A549 (cell line): Measurements from ENCODE around the gene LOXL4. TPM values are rescaled to one million over a fixed set of nuclear protein-coding genes. Genes with fewer than 3 reads are reported as not detected.
A peak's percentile ranks its signal among the peaks of the same experiment; 100 is the strongest.

Source experiments
- ATAC-seq, 2 experiments: fragments of 200-7000 bp in 1 of 2; fragments of >200 bp in 1 of 2; cut with Nextera tagmentation in 1 of 2; cut with Tn5 transposase in 1 of 2; 3 replicates each; pipeline versions ENCODE4 v1.8.0 to v1.9.1; 2018 to 2020; ENCODE audit warnings: mild to moderate bottlenecking in 1 of 2, moderate library complexity in 1 of 2
- CTCF ChIA-PET: fragments of 300-600 bp; sonication (Branson Sonifier 250); formaldehyde crosslinking; extraction: SDS; loops from one replicate; lab custom pipeline; 2021; ENCODE audit warnings: antibody characterized with exemption, inconsistent platforms; lab: Yijun Ruan, JAX
- POLR2A ChIA-PET: fragments of 350-600 bp; formaldehyde crosslinking; extraction: SDS; loops from one replicate; lab custom pipeline; 2021; ENCODE audit warnings: antibody characterized with exemption, inconsistent platforms; lab: Yijun Ruan, JAX
- DNase-seq, 2 experiments: peaks; one replicate each; pipeline versions ENCODE4 v3.0.0 to v3.0.0-alpha.2; 2011 to 2016; ENCODE audit warnings: low read depth in 1 of 2, low spot score in 1 of 2
- FAIRE-seq: peaks from 2 replicates; lab custom pipeline; 2011; peaks lifted over from hg19 to GRCh38; lab: Jason Lieb, UNC
- H3K27ac ChIP-seq, 2 experiments: fragments of >200 bp; sonication (Bioruptor Twin); formaldehyde crosslinking; 3 replicates each; pipeline ENCODE4 v1.5.1; 2016 to 2017
- H3K4me1 ChIP-seq: fragments of >200 bp; sonication (Bioruptor Twin); formaldehyde crosslinking; 3 replicates; pipeline ENCODE4 v1.6.1; 2016
- H3K4me2 ChIP-seq: fragments of >200 bp; sonication (Bioruptor Twin); formaldehyde crosslinking; 3 replicates; pipeline ENCODE4 v1.6.1; 2016
- H3K4me3 ChIP-seq: fragments of >200 bp; sonication (Bioruptor Twin); formaldehyde crosslinking; 3 replicates; pipeline ENCODE4 v1.5.1; 2016
- H3K9me3 ChIP-seq: fragments of >200 bp; sonication (Bioruptor Twin); formaldehyde crosslinking; 3 replicates; pipeline ENCODE4 v1.6.1; 2016
- ATOH8 ChIP-seq: fragments of 250-450 bp; sonication (Bioruptor Pico); IDR thresholded peaks from 2 replicates; pipeline ENCODE4 v1.5.0; 2020; ENCODE audit warnings: low read depth, mild to moderate bottlenecking, moderate library complexity
- CBX2 ChIP-seq: fragments of 200-600 bp; sonication (generic); IDR thresholded peaks from 2 replicates; pipeline ENCODE4 v1.6.1; 2016; ENCODE audit warnings: low read depth, mild to moderate bottlenecking, borderline replicate concordance
- CHD4 ChIP-seq: fragments of 200-600 bp; sonication (generic); IDR thresholded peaks from 2 replicates; pipeline ENCODE4 v1.6.1; 2016; ENCODE audit warnings: antibody characterized with exemption, mild to moderate bottlenecking, borderline replicate concordance
- CTCF ChIP-seq: fragments of >200 bp; sonication (Bioruptor Twin); formaldehyde crosslinking; IDR thresholded peaks from 3 replicates; pipeline ENCODE4 v1.5.1; 2016
- ESRRA ChIP-seq: fragments of 150-350 bp; IDR thresholded peaks from 2 replicates; pipeline ENCODE4 v1.6.1; 2014; ENCODE audit warnings: mild to moderate bottlenecking, low read length, borderline replicate concordance
- GATA3 ChIP-seq: IDR thresholded peaks from 2 replicates; pipeline ENCODE4 v1.6.1; 2012; ENCODE audit warnings: borderline replicate concordance
- HDAC2 ChIP-seq: fragments of 200-600 bp; sonication (generic); IDR thresholded peaks from 2 replicates; pipeline ENCODE4 v1.6.1; 2016
- HOXA7 ChIP-seq: fragments of 250-450 bp; sonication (Bioruptor Pico); IDR thresholded peaks from 2 replicates; pipeline ENCODE4 v1.5.0; 2020; ENCODE audit warnings: mild to moderate bottlenecking, moderate library complexity
- JUN ChIP-seq, 2 experiments: fragments of >200 bp; sonication (Bioruptor Twin); formaldehyde crosslinking; IDR thresholded peaks; 2 replicates in 1 of 2; 3 replicates in 1 of 2; pipeline ENCODE4 v1.6.1; 2016 to 2017
- KDM1A ChIP-seq: fragments of 200-600 bp; sonication (generic); IDR thresholded peaks from 2 replicates; pipeline ENCODE4 v1.6.1; 2016; ENCODE audit warnings: low read depth, mild to moderate bottlenecking
- KDM5A ChIP-seq: fragments of 200-600 bp; sonication (generic); IDR thresholded peaks from 2 replicates; pipeline ENCODE4 v1.6.1; 2016; ENCODE audit warnings: antibody characterized with exemption, mild to moderate bottlenecking
- NPAS2 ChIP-seq: fragments of 250-450 bp; sonication (Bioruptor Pico); IDR thresholded peaks from 2 replicates; pipeline ENCODE4 v1.8.0; 2022; ENCODE audit warnings: mild to moderate bottlenecking, moderate library complexity, borderline replicate concordance
- NR3C1 ChIP-seq: fragments of >200 bp; sonication (Bioruptor Twin); formaldehyde crosslinking; IDR thresholded peaks from 3 replicates; pipeline ENCODE4 v1.6.1; 2017
- PHF8 ChIP-seq: fragments of 200-600 bp; sonication (generic); IDR thresholded peaks from 2 replicates; pipeline ENCODE4 v1.6.1; 2016; ENCODE audit warnings: low read depth, mild to moderate bottlenecking, antibody characterized with exemption, moderate library complexity, borderline replicate concordance
- RAD21 ChIP-seq, 2 experiments: fragments of >200 bp in 1 of 2; sonication (Bioruptor Twin) in 1 of 2; formaldehyde crosslinking in 1 of 2; IDR thresholded peaks in 1 of 2; conservative IDR thresholded peaks in 1 of 2; 2 replicates in 1 of 2; 3 replicates in 1 of 2; pipeline ENCODE4 v1.6.1; 2012 to 2018; ENCODE audit warnings: inconsistent platforms in 1 of 2
- REST ChIP-seq: fragments of 200-600 bp; sonication (generic); IDR thresholded peaks from 2 replicates; pipeline ENCODE4 v1.6.1; 2016; ENCODE audit warnings: antibody characterized with exemption, mild to moderate bottlenecking, moderate library complexity
- RNF2 ChIP-seq: fragments of 200-600 bp; sonication (generic); IDR thresholded peaks from 2 replicates; pipeline ENCODE4 v1.6.1; 2016; ENCODE audit warnings: low read depth, mild to moderate bottlenecking, antibody characterized with exemption, moderate library complexity, borderline replicate concordance
- SREBF2 ChIP-seq: fragments of 450-650 bp; IDR thresholded peaks from 2 replicates; pipeline ENCODE4 v1.6.1; 2014; ENCODE audit warnings: mild to moderate bottlenecking, moderate library complexity
- USF2 ChIP-seq: fragments of 450-650 bp; IDR thresholded peaks from 2 replicates; pipeline ENCODE4 v1.6.1; 2014; ENCODE audit warnings: antibody characterized with exemption
- WGBS: methylation state at CpG from one replicate; pipeline ENCODE4 v1.1.6; 2017; ENCODE audit errors: missing lambda C conversion rate; 5-methylcytosine and 5-hydroxymethylcytosine counted together
- polyA plus RNA-seq, 4 experiments: library from polyadenylated mRNA; depleted of rRNA in 3 of 4; stranded (reverse); fragments of >200 nt; fragmentation: RNase III in 1 of 4; extraction: RNeasy Plus Mini Kit Qiagen cat#74134 plus additional on column Dnase treatment in 1 of 4; gene quantifications; 2 replicates in 3 of 4; 3 replicates in 1 of 4; pipeline ENCODE4 v1.2.3, GENCODE V29; 2011 to 2017

The LOXL4 gene
- polyA plus RNA-seq, 2 of the 4 experiments (the other 2 are of a cell fraction) = 1.6 to 2.1 TPM

GRCh38 chr10:98263088-98263487 lies 4.9 kb downstream of the LOXL4 start:
- no peak for FAIRE-seq
- WGBS = 84% methylated on average over 7 of the region's 7 CpGs
- no peaks in the 10 kb centered on the region for H3K9me3 ChIP-seq
- H3K4me3 ChIP-seq = no peak overlapping the region
- no peak overlapping the region for H3K27ac ChIP-seq
- POLR2A ChIA-PET = no interaction called here
- no peak overlapping the region for H3K4me2 ChIP-seq
- 0 out of 2 replicates have a peak, but pooled peaks have one; percentile 22 for TF ChIP-seq ESRRA
- no peak for TF ChIP-seq KDM1A
- no peak for TF ChIP-seq CTCF
- CTCF ChIA-PET = interaction anchor here (0.8 to 3.1 kb wide), 6 partner anchors 9 to 93 kb away, joined by 3 to 23 read pairs (median 4); no protein-coding TSS in a partner anchor
- DNase-seq = no peak
- no peak for ATAC-seq
- H3K4me1 ChIP-seq = peaks cover 14% of the 10 kb centered on the region; the same call in 2 of the 3 replicates

- 65% methylated on average over 5 of the region's 7 CpGs for WGBS
- DNase-seq (peak in 1 of 2 experiments; percentile 43), ATAC-seq (peak in 1 of 2 experiments; percentile 56; a peak in 3 of 6 replicates), FAIRE-seq (no peak)
- Histone ChIP-seq H3K9me3 (no peaks in the 10 kb centered on the region), H3K27ac (no peak overlapping the region), H3K4me2 (no peak overlapping the region), H3K4me3 (no peak overlapping the region), H3K4me1 (peaks cover 11% of the 10 kb centered on the region; the same call in 2 of the 3 replicates)
- TF ChIP-seq KDM5A (no peak), REST (no peak), CHD4 (no peak), HDAC2 (no peak), RNF2 (no peak), HOXA7 (no peak), NPAS2 (CRISPR knock-in tag) (no peak), JUN (IDR thresholded peaks at IDR 0.05) (no peak), PHF8 (no peak), NR3C1 (no peak), SREBF2 (no peak), ATOH8 (CRISPR knock-in tag) (no peak), RAD21 (conservative IDR thresholded peaks at IDR 0.05 in 1 of 2, IDR thresholded peaks at IDR 0.05 in 1 of 2) (peak; percentile 32 to 66; a peak in 3 of 5 replicates), CTCF (peak; percentile 29; the same call in 2 of the 3 replicates), USF2 (no peak), GATA3 (no peak), CBX2 (no peak)
- CTCF ChIA-PET = interaction anchor here (0.8 to 3.1 kb wide), 6 partner anchors 9 to 93 kb away, joined by 3 to 23 read pairs (median 4); no protein-coding TSS in a partner anchor
- POLR2A ChIA-PET = no interaction called here
Observed at GRCh38 chr10:98262571-98262970, 5.4 kb downstream of the LOXL4 start.
